Measurements from ENCODE around the gene NRIP3.
"Not testable (repeated sequence)": the region's sequence is repeated elsewhere in the genome, so short reads cannot be mapped to it uniquely, and the experiment has no call there.

Gene NRIP3

DNA sequence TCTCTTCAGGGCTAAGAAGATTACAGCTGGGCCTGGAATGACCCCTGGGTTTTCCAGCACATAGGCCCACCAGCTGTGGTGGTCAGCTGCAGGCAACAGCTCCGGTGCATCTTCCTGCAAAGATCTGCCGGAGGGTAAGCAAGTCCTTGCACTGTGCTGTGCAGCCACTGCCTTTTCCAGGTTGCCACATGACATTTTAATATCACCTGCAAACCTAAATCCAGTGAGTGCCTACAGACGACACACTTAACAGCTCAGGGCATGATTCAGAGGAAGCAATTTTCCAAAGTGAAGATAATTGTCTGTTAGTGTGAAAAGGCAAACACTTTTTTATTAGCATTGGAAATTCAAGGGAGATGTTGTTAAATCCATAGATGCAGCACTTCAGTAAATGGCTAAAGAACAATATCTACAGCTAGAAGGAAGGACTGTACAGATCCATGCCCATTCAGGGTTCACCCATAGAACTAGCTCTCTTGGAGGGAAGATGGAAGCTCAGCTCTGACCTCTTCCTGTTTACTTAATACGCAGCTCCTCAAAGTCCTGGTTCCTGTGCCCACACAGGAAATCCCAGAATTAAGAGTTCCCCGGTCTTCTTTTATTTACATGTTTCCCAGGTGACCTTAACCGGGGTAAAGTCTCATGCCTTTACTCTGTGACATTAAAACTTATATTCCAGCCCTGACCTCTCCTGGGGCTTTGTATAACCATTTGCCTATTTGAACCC lies 13.3 kb upstream of the NRIP3 start:
- DNase-seq (ENCODE audit: low read depth in 3 of 3): no peak

GRCh38 chr11:9015677-9016076 lies 11.9 kb upstream of the NRIP3 start:
- peak in 2 of 3 experiments; percentile 22 to 35 for DNase-seq (ENCODE audit: low read depth in 3 of 3)

DNA sequence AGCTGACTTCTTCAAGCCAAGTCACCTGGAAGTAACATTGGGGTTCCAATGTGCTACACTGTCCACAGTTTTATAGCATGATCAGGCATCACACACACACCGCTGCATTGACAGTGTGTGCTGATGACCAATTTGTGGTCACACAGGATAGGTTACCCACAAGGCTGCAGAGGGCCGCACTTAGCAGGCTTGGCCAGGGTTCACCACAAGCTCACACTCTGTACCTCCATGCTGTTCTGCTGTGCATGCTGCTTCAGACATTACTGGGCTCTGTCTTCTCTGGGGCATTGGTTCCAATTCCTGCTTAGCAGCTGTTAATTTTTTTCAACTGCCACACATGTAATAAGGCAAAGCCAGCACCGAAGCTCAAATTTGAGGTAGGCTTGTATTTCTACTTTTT lies 11.0 kb upstream of the NRIP3 start:
- DNase-seq (ENCODE audit: low read depth in 3 of 3): no peak

- no peak for DNase-seq (ENCODE audit: low read depth in 3 of 3)
Observed at GRCh38 chr11:9013373-9013772, 9.6 kb upstream of the NRIP3 start.

- not testable (repeated sequence) for DNase-seq (ENCODE audit: low read depth in 3 of 3)
Observed at GRCh38 chr11:9009538-9009937, 5.7 kb upstream of the NRIP3 start.

DNA sequence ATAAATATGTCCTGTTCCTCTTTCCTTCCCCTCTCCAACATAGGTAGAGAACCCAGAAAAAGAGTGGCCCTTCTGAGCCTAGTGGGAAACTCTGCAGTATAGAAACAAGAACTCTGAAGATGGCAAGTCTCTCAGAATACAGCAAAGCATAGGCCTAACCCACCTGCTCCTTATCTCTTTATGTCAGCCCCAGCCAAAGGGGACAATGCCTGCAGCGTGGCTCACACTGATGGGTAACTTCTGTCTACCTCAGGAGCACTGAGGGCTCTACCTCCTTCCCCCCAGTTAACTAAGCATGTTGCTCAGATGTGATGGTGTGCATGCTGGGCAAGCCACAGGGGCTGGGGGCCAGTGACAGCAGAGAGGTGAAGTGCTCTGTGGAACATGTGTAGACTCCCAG lies 4.9 kb upstream of the NRIP3 start:
- DNase-seq (ENCODE audit: low read depth in 3 of 3): no peak

DNA sequence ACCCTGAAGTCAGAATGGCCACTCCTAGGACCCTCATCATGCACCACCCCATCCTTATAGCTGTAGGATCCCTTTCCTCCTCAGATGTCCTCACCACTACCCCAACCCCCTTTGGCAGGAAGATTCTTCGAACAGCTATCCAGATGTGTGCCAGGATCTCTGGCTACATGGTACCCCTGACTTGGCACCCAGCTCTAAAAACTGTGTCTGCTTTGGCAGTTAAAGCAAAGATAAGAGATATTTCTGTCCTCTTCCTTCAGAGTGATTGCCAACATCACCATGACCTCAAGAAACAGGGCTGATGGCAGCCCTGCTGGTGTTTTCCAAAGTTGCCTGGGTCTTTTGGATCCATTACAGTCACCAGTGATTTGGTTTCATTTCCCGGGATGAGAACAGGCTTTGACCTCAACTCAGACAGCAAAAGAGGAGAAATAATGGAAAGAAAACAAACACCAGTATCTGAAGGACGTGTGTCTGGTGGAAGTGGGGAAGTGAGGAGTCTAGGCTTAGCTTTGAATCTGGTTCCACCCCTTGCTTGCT lies 4.3 kb upstream of the NRIP3 start:
- DNase-seq (ENCODE audit: low read depth in 3 of 3): no peak

- no peak for DNase-seq (ENCODE audit: low read depth in 3 of 3)
Observed at GRCh38 chr11:9005087-9005486, 1.3 kb upstream of the NRIP3 start.

GRCh38 chr11:9004183-9004926 lies 554 bp upstream of the NRIP3 start:
- peak in 1 of 3 experiments; percentile 33 for DNase-seq (ENCODE audit: low read depth in 3 of 3)

GRCh38 chr11:9002920-9003572 lies 755 bp downstream of the NRIP3 start:
- DNase-seq (ENCODE audit: low read depth in 3 of 3): no peak

GRCh38 chr11:9001736-9002135 lies 2.1 kb downstream of the NRIP3 start:
- DNase-seq (ENCODE audit: low read depth in 3 of 3): peak in 1 of 3 experiments; percentile 18

DNA sequence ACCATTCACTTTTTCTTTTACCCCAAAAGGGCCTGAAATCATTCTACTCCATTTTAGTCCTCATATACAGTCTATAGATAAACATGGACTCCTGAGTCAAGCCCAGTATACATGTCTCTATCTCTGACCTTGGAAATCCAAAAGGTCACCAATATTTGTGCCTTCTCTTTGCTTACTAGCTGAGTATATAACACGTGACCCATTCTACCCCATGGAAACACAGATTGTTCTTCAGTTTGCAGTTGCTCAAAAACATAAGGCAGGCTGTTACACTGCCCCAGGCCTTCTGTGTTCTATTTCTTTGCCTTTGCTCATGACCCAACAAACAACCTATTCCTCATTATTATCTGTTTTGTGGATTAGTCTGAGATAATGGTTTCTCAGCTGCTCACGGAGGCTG lies 5.8 kb downstream of the NRIP3 start:
- DNase-seq (ENCODE audit: low read depth in 3 of 3): no peak

DNA sequence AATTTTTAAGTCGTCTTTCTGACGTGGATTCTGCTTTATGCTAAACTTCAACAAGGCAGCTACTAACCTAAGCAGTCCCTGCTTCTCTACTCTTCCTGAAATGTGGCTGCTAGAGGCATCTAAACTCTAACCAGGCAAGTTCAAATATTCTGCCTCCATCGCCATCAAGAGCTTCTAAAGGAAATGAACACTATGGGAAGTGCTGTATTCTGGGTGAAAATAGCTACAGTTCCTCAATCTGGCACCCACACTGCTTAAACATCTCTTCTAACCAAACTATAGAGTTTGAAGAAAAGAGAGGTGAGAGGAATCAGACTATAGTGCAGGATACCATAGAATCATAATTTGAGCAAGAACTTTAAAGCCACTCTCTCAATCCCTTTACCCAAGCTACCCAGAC lies 6.3 kb downstream of the NRIP3 start:
- no peak for DNase-seq (ENCODE audit: low read depth in 3 of 3)

DNA sequence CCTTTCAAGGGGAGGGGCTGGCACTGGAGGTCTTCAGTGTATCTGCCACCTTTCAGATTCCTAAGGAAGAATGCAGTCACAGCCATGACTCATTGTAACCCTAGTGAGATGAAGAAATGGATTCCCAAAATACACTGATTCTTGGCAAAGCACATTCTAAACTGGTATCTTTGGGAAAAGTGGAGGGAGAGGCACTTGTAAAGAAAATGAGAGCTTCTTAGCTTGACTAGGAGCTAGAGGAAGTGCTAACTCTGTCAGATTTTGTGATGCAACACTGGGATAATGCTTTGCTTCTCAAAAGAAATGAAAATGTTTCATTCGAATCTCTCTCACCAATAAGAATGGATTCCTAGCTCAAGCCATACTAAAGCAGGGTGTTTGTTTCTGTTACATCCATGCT lies 14.3 kb downstream of the NRIP3 start:
- no peak for DNase-seq (ENCODE audit: low read depth in 3 of 3)

DNA sequence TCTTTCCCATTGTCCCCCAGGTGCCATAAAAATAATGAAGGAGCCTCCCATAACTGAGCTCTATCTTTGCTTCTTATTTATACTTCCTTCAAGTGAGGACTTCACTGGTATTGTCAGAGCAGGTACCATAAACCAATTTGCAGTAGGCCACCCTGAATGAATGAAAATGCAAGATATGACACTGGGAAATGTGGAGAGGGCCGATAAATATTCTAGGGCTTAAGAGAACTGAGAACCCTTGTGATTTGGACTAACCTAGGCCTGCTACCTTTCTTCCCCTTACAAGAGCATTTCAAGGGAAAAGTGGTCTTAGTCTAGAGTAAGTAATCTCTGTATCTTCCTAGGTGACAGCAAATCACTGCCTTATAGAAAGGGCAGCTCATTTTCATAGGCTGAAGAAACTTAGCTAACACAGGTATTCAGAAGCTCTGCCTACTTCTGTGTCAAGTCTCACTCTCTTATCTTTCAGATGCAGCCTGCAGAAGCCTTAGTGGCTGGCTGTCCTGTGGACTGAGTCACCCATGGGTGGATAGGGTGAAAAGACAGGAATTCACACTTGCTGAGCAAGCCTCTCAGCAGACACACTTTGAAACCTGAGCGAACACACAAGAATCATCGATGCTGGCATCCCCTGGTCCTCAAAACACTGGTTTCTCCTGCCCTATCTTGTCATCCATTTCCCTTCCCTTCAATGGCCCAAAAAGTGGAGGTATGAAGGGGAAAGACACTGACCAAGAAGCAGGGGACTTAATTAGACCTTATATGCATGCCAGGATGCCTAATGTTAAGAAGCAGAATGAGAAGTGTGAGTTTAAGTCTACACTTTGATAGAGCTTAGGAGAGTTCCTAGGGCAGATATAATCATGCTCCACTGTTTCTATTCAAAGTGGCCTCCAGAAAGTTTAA lies 15.2 kb downstream of the NRIP3 start:
- DNase-seq (ENCODE audit: low read depth in 3 of 3): no peak

DNA sequence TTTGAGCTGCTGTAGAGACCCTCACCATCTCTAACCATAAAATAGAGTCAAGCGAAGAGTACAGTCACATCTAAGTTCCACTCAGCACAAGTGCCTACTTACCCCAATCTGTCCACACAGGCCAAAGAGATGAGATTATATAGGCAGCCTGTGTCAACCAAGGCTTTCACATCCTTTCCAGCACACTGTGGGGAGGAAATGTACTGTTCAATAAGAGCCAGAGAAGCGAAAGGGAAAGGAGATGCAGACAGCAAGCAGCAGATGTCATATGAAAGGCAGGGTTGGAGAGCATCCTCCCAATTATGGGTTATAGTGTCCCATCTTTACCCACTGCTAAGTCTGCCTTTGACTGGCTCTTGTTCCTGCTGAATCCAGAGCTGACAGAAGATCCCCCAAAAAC lies 16.4 kb downstream of the NRIP3 start:
- DNase-seq (ENCODE audit: low read depth in 3 of 3): no peak

DNA sequence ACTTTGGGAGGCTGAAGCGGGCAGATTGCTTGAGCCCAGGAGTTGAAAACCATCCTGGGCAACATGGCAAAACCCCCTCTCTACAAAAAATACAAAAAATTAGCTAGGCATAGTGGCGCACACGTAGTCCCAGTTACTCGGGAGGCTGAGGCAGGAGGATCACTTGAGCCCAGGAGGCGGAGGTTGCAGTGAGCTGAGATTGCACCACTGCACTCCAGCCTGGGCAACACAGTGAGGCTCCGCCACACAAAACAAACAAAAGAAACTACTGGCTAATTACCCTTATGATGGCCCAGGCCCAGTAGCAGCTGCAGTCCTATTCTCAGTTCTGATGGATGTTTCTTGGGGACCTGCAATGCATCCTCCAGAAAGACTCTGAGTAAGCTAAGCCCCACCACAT lies 17.0 kb downstream of the NRIP3 start:
- DNase-seq (ENCODE audit: low read depth in 3 of 3): not testable (repeated sequence)

DNA sequence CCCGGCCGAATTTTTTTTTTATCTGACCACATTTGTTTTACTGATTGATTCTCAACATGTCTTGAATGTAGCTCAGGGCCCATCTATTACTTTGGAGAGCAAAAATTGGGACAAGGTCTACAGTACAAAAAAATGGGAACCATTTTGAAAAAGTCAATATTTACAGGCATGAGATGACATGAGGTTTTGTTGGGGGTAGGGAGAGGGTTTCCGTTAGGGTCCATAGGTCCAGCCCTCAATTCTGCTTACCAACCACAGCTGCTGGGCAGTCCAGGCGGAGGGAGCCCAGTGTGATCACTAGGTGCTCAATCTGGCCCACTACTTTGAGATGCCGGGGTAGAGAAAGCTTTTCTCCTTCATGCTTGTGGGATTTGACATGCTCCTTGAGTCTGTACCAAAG lies 18.3 kb downstream of the NRIP3 start:
- DNase-seq (ENCODE audit: low read depth in 3 of 3): no peak

- DNase-seq (ENCODE audit: low read depth in 3 of 3): no peak
Observed at GRCh38 chr11:8983552-8983951, 20.2 kb downstream of the NRIP3 start.

DNA sequence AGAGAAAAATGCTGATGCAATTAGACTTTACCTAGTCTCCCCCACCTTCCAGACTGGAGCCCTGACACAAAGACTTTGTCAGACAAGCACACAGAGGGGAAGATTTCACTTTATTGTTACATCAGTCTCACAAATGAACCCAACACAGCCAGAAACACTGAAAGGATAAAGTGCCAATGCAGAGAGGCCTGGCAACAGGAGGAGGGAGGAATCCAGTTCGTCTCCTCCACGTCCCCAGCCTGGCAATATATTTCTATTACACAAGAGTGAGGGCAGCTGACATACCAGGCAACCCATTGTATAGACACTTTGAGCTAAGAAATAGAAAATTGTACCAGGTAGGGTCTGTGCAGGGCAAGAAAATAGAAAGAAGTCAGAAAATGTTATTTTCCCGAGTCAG lies 23.3 kb downstream of the NRIP3 start:
- no peak for DNase-seq (ENCODE audit: low read depth in 3 of 3)

DNA sequence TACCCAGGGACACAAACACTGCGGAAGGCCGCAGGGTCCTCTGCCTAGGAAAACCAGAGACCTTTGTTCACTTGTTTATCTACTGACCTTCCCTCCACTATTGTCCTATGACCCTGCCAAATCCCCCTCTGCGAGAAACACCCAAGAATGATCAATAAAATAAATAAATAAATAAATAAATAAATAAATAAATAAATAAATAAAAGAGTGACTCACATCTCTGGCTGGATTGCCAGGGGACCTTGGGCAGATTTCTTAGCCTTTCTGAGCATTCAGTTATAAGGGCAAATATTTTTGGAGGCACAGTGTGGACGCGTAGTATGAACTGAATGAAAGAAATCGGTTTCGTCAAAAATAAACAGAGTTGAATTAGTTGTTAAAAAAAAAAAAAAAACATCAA lies 24.4 kb downstream of the NRIP3 start:
- not testable (repeated sequence) for DNase-seq (ENCODE audit: low read depth in 3 of 3)

DNA sequence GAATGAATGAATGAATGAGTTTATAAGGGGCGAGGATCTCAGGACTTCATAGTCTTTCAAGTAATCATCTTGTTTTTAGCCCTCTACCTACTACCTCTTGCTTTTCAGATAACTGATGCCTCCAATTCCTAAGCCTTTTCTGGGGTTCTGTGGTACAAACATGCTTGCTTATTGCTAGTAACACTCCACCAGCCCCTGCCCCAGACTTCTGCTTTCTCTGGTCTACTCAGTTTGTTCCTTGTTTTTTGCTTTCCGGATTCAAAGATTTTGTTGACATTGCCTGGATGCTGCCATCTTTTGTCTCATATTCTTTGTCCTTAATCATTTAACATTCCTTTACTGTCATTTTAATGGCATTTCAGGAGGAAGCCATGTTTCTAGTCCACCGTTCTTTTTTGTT lies 30.7 kb downstream of the NRIP3 start:
- DNase-seq (ENCODE audit: low read depth in 3 of 3): no peak
